GM12891 (cell line): ENCODE data around the gene VSIG10L2.

Experiments used
- PAX5 ChIP-seq: IDR thresholded peaks from 2 replicates; pipeline ENCODE4 v1.6.1; 2011; ENCODE audit warnings: low read length, moderate library complexity, mild to moderate bottlenecking; ENCODE audit not compliant: insufficient read depth, severe bottlenecking
- POLR2A ChIP-seq: IDR thresholded peaks from 2 replicates; pipeline ENCODE4 v1.6.1; 2011; ENCODE audit warnings: low read depth, low read length, control low read depth
- POLR2AphosphoS5 ChIP-seq: IDR thresholded peaks from 2 replicates; pipeline ENCODE4 v1.6.1; 2011; ENCODE audit warnings: low read depth, low read length, control low read depth
- POU2F2 ChIP-seq: IDR thresholded peaks from 2 replicates; pipeline ENCODE4 v1.6.1; 2011; ENCODE audit warnings: low read depth, mild to moderate bottlenecking, control low read depth, low read length, moderate library complexity
- SPI1 ChIP-seq: IDR thresholded peaks from 2 replicates; pipeline ENCODE4 v1.6.1; 2011; ENCODE audit warnings: low read depth, low read length, control low read depth
- TAF1 ChIP-seq: IDR thresholded peaks from 2 replicates; pipeline ENCODE4 v1.6.1; 2011; ENCODE audit warnings: low read depth, low read length, control low read depth

- TF ChIP-seq POLR2A: no peak
- TF ChIP-seq POLR2AphosphoS5: no peak
- TF ChIP-seq PAX5: no peak
- no peak for TF ChIP-seq TAF1
- TF ChIP-seq SPI1: no peak
- TF ChIP-seq POU2F2: no peak
These were observed 8.5 kb downstream of the VSIG10L2 start for GRCh38 chr11:125954123-125954944.
